Osteocyte (in vitro differentiated cells): ENCODE data around the gene TSSK2. TPM values are rescaled to one million over a fixed set of nuclear protein-coding genes. Genes with fewer than 3 reads are reported as not detected.

Source experiments
- DNase-seq: peaks from one replicate; pipeline ENCODE4 v3.0.0; 2021; ENCODE audit warnings: mixed read lengths; ENCODE audit not compliant: unreplicated experiment; ENCODE audit errors: extremely low spot score
- H3K27ac Mint-ChIP-seq: one replicate; pipeline ENCODE4 v1.8.0; 2021; ENCODE audit warnings: mild to moderate bottlenecking, mixed read lengths; ENCODE audit not compliant: unreplicated experiment
- H3K27me3 Mint-ChIP-seq: one replicate; pipeline ENCODE4 v1.8.0; 2021; ENCODE audit warnings: mixed read lengths; ENCODE audit not compliant: unreplicated experiment
- H3K36me3 Mint-ChIP-seq: one replicate; pipeline ENCODE4 v1.8.0; 2021; ENCODE audit warnings: mixed read lengths; ENCODE audit not compliant: unreplicated experiment
- H3K4me1 Mint-ChIP-seq: one replicate; pipeline ENCODE4 v1.8.0; 2021; ENCODE audit warnings: mixed read lengths; ENCODE audit not compliant: unreplicated experiment
- H3K4me3 Mint-ChIP-seq: one replicate; pipeline ENCODE4 v1.8.0; 2021; ENCODE audit warnings: mild to moderate bottlenecking, moderate library complexity, mixed read lengths; ENCODE audit not compliant: unreplicated experiment
- H3K9me3 Mint-ChIP-seq: one replicate; pipeline ENCODE4 v1.8.0; 2021; ENCODE audit warnings: mixed read lengths; ENCODE audit not compliant: unreplicated experiment
- total RNA-seq: library from RNA; stranded (reverse); gene quantifications from 2 replicates; pipeline ENCODE4 v1.2.1, GENCODE V29; 2021
- TF ChIP-seq, protein P1 (sequence below): fragments of 200-600 bp; sonication (generic); IDR thresholded peaks from 2 replicates; pipeline ENCODE4 v1.5.0; 2021; ENCODE audit warnings: antibody characterized with exemption, mild to moderate bottlenecking, moderate library complexity

TSSK2 gene
- total RNA-seq, 1 donor from 2014 or later = not detected

DNA sequence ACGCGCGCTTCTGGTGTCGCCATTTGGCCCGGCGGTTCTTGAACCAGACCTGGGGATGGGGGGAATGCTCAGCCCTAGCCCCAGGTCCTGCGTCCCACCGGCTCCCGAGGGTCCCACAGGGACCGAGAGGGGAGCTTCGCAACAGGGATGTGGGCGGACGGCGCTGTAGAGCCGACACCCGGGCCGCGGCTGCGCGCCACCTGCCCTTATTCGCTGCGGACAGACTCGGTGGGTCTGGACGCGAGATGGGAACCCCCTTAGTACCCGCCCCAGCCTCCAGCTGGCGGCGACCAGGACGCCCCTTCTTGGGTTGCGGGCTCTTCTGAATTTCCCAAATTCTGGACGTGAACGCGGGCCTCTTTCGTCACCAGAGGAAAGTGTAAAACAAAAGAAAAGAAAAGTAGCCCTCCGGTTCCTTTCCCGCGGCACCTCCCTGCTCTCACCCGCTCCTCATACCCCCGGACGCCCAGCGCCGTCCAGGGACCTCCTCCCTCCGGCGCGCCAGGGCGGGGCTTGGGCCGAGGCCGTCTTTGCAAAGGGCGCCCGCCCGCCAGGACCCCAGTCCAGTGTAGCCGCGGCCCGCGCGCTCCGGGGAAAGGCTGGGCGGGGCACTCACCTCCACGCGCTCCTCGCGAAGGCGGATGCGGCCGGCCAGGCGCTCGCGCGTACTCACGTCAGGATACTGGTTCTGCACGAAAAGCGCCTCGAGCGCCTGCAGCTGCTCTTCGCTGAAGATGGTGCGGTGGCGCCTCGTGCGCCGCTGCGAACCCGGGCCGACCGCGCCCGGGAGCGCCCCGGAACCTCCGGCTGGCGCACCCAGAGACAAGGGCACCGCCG, 18.2 kb downstream of the TSSK2 start:
- TF ChIP-seq, protein P1, sequence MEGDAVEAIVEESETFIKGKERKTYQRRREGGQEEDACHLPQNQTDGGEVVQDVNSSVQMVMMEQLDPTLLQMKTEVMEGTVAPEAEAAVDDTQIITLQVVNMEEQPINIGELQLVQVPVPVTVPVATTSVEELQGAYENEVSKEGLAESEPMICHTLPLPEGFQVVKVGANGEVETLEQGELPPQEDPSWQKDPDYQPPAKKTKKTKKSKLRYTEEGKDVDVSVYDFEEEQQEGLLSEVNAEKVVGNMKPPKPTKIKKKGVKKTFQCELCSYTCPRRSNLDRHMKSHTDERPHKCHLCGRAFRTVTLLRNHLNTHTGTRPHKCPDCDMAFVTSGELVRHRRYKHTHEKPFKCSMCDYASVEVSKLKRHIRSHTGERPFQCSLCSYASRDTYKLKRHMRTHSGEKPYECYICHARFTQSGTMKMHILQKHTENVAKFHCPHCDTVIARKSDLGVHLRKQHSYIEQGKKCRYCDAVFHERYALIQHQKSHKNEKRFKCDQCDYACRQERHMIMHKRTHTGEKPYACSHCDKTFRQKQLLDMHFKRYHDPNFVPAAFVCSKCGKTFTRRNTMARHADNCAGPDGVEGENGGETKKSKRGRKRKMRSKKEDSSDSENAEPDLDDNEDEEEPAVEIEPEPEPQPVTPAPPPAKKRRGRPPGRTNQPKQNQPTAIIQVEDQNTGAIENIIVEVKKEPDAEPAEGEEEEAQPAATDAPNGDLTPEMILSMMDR = no peak
- peaks cover 47% of the 10 kb centered on the region for H3K27me3 Mint-ChIP-seq
- H3K9me3 Mint-ChIP-seq = no peaks in the 10 kb centered on the region
- no peak overlapping the region for H3K27ac Mint-ChIP-seq
- no peaks in the 10 kb centered on the region for H3K36me3 Mint-ChIP-seq
- DNase-seq = no peak
- H3K4me3 Mint-ChIP-seq = no peak overlapping the region
- peaks cover 10% of the 10 kb centered on the region for H3K4me1 Mint-ChIP-seq

DNA sequence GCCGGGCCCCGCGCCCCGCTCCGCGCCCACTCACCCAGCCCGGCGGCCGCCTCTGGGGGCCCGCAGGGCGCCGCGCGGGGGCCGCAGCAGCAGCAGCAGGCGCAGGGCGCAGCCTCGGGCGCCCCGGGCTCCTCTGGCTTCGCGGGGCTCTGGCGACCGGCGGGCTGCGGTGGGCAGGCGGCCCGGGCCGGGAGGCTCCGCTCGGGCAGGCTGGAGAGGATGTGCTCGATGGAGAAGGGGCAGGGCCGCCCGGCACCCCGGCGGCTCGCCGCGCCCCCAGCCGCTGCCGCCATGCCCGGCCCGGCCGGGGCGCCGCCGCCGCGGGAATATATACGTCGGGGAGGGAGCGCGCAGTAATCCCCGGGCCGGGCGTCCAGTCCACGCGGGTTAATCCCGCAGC, 18.9 kb downstream of the TSSK2 start, which contains the start of gene GSC2:
TSS of gene GSC2 (minus strand) at position 302 of the 400 bp plus-strand sequence. CDS start at position 293, 9 bp downstream.
- Mint-ChIP-seq H3K4me1 (peaks cover 4% of the 10 kb centered on the region), H3K27me3 (peaks cover 52% of the 10 kb centered on the region), H3K36me3 (no peaks in the 10 kb centered on the region), H3K4me3 (peak within 1 kb of the TSS; percentile 22), H3K9me3 (no peaks in the 10 kb centered on the region), H3K27ac (no peak within 1 kb of the TSS)
- no peak for DNase-seq
- TF ChIP-seq, protein P1 = no peak

DNA sequence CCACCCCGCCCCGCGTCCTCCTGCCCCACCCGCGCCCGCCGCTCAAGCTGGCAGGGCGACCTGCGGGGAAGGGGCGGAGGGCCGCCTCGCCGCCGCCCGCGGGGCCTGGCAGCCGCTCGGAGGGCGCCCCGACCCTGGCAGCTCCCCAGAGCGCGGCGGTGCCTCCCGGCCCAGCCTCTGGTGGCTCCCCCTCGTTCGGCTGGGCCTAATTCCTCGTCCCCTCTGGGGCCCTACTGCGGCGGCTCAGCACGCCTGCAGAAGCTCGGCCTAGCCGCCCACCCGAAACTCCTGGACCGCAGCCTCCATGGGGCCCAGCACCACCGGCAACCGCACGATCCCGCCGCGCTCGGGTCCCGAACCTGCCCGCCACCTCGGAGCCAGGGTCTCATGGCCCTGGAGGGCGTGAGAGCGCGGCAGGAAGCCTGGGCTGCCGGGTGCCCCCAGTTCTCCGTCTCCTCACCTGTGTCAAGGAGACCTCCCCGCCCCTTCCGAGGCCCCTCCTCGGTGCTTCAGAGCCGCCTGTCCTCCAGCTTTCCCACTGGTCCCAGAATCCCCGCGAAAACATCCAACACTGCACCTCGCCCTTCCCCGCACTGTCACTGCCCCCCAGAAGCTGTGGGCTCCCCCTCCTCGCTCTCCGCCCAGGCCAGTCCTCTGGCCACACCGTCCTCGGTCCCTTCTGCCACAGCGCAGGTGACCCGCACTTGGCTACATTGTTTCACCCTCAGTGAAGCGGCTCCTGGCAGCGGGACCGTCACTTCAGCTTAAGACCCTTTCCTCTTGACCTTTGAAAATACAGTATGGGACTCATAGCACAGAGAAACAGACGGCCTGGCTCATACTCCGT, 19.6 kb downstream of the TSSK2 start:
- Mint-ChIP-seq H3K9me3 (no peaks in the 10 kb centered on the region), H3K4me1 (peaks cover 4% of the 10 kb centered on the region), H3K4me3 (peak overlapping the region; percentile 22), H3K27me3 (peaks cover 54% of the 10 kb centered on the region), H3K36me3 (no peaks in the 10 kb centered on the region), H3K27ac (no peak overlapping the region)
- DNase-seq = no peak
- TF ChIP-seq, protein P1 = no peak

DNA sequence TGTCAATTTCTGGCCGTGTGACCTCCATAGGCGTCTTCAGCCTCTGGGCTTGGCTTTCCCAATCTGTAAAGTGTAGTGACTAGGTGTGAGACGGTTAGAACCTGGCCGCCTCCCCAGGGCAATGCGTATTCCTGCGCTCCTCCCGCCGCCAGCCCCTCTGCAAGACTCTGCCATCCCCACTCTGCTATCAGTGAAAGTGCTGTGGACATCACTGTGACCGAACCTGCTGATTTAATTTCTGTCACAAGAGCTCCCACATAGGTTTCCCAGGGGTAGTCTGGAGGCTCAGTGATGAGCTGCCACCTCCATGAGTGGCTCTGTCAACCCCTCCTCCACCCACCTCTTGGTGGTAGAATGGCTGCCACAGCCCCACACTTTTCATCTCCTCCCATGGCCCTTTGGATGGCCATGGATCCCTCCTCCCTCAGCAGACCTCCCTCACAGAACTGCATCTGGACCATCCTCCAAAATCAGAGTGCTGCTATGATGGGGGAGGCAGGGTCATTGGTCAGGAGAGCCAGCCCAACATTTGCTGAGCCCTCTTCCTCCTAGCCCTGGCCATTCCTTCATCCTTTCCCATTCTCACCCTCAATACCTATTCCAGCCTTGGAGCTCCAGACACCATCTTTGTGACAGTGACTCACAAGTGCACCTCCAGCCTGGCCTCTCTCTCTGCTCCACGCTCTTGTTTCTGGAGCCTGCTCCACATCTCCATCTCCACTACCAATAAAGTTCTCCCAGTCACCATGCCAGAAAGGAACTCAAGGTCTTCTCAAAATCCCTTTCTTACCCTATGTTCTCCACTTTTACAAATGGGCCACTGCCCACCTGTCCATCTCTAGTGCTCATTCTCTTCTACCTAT, 20.5 kb downstream of the TSSK2 start:
- no peak for DNase-seq
- no peaks in the 10 kb centered on the region for H3K9me3 Mint-ChIP-seq
- no peak overlapping the region for H3K27ac Mint-ChIP-seq
- H3K27me3 Mint-ChIP-seq = peaks cover 54% of the 10 kb centered on the region
- peak overlapping the region; percentile 22 for H3K4me3 Mint-ChIP-seq
- H3K4me1 Mint-ChIP-seq = peaks cover 4% of the 10 kb centered on the region
- H3K36me3 Mint-ChIP-seq = no peaks in the 10 kb centered on the region
- TF ChIP-seq, protein P1 = no peak
